ENCODE measurements around the gene NFATC4.
"Not testable (repeated sequence)": the region's sequence is repeated elsewhere in the genome, so short reads cannot be mapped to it uniquely, and the experiment has no call there.

The NFATC4 gene

GRCh38 chr14:24379907-24380730 is 12.1 kb downstream of the NFATC4 start:
- Histone ChIP-seq H3K4me3 (no peak overlapping the region), H3K27ac (no peak overlapping the region)

GRCh38 chr14:24381363-24382063 is 13.5 kb downstream of the NFATC4 start:
- H3K27ac ChIP-seq = peak overlapping the region in 1 of 21 experiments; percentile 6
- H3K4me3 ChIP-seq = no peak overlapping the region

- H3K27ac ChIP-seq = peak overlapping the region in 2 of 21 experiments; percentile 3 to 6
Measured at GRCh38 chr14:24382064-24382371, 14.0 kb downstream of the NFATC4 start.

GRCh38 chr14:24384169-24384568 is 16.2 kb downstream of the NFATC4 start:
- no peak overlapping the region for H3K27ac ChIP-seq
- H3K4me3 ChIP-seq = no peak overlapping the region

More at GRCh38 chr14:24382064-24382371, 14.0 kb downstream of the NFATC4 start:
- H3K4me3 ChIP-seq = no peak overlapping the region

GRCh38 chr14:24385524-24385923 is 17.5 kb downstream of the NFATC4 start:
- Histone ChIP-seq H3K27ac (no peak overlapping the region), H3K4me3 (no peak overlapping the region)

- Histone ChIP-seq H3K27ac (no peak overlapping the region), H3K4me3 (no peak overlapping the region)
Measured at GRCh38 chr14:24387009-24387345, 19.0 kb downstream of the NFATC4 start.

GRCh38 chr14:24387579-24387978 is 19.6 kb downstream of the NFATC4 start:
- not testable (repeated sequence) for H3K27ac ChIP-seq, H3K4me3 ChIP-seq

GRCh38 chr14:24388474-24389179 is 20.6 kb downstream of the NFATC4 start:
- H3K27ac ChIP-seq = no peak overlapping the region

GRCh38 chr14:24389226-24389848 is 21.4 kb downstream of the NFATC4 start:
- no peak overlapping the region for H3K27ac ChIP-seq
- no peak overlapping the region for H3K4me3 ChIP-seq

More at GRCh38 chr14:24388474-24389179, 20.6 kb downstream of the NFATC4 start:
- no peak overlapping the region for H3K4me3 ChIP-seq

GRCh38 chr14:24390701-24391468 is 22.9 kb downstream of the NFATC4 start:
- Histone ChIP-seq H3K4me3 (no peak overlapping the region), H3K27ac (no peak overlapping the region)

GRCh38 chr14:24392325-24393091 is 24.5 kb downstream of the NFATC4 start:
- H3K27ac ChIP-seq = peak overlapping the region in 8 of 21 experiments; percentile 7 to 58 (median 47)
- no peak overlapping the region for H3K4me3 ChIP-seq

- no peak overlapping the region for H3K4me3 ChIP-seq
- no peak overlapping the region for H3K27ac ChIP-seq
Measured at GRCh38 chr14:24394275-24394674, 26.3 kb downstream of the NFATC4 start.

- H3K27ac ChIP-seq = peak overlapping the region in 18 of 21 experiments; percentile 3 to 92 (median 70)
Measured at GRCh38 chr14:24395609-24396582, 27.9 kb downstream of the NFATC4 start.

GRCh38 chr14:24397639-24398292 is 29.8 kb downstream of the NFATC4 start:
- Histone ChIP-seq H3K27ac (peak overlapping the region in 19 of 21 experiments; percentile 30 to 92 (median 81)), H3K4me3 (peak overlapping the region in 1 of 7 experiments; percentile 64)

More at GRCh38 chr14:24395609-24396582, 27.9 kb downstream of the NFATC4 start:
- no peak overlapping the region for H3K4me3 ChIP-seq

- H3K4me3 ChIP-seq = peak overlapping the region in 5 of 7 experiments; percentile 36 to 74 (median 64)
- H3K27ac ChIP-seq = peak overlapping the region in 20 of 21 experiments; percentile 42 to 92 (median 80)
Measured at GRCh38 chr14:24398293-24398652, 30.3 kb downstream of the NFATC4 start.

GRCh38 chr14:24398653-24399446 is 30.9 kb downstream of the NFATC4 start, which contains the start of gene NYNRIN:
Gene NYNRIN (plus strand): TSS chr14:24399003. CDS start chr14:24399247, 244 bp downstream.
- Histone ChIP-seq H3K27ac (peak within 1 kb of the TSS in 20 of 21 experiments; percentile 42 to 92 (median 80)), H3K4me3 (peak within 1 kb of the TSS; percentile 36 to 74 (median 63))
